ENCODE data around the gene KIZ. TPM values are rescaled to one million over a fixed set of nuclear protein-coding genes. Genes with fewer than 3 reads are reported as not detected.
A peak's percentile ranks its signal among the peaks of the same experiment; 100 is the strongest.

KIZ gene
- total RNA-seq, 1 experiment from 2014 or later, result 8.4 TPM

DNA sequence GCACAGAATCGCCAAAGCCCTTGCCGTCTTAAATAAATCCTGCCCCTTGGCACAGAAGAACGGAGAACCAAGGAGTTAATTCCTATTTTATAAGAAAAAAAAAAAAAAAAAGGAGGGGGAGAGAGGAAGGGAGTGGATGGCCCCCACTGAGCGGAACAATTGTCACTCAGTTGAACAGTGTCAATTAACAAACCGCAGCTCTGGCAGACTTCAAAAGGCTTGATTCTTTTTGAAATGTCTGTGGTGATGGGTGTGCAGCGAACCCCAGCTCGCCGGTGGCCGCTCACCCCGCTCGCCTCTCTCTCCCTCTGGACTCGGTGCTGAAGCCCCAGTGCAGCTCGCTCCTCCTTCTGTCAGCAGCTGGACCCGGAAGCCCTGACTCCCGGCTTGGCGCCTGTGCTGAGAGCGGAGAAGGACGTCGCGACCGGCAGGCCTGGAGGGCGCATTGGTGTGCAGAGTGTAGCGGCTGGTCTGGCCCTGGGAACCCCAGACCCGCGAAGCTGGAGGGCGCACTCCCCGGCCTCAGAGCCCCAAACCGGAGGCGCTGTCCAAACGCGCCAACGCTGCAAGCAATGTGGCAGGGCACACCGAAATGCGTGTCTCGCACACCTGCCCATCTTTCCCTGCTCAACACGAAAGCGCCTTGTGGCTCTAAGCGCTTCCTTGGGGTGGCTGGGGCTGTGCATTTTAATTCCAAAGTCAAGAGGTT, 23.1 kb upstream of the KIZ start:
- DNase-seq (ENCODE audit: low read depth), result no peak
- in situ Hi-C loops (cut with HindIII; ENCODE audit: low pct_unique_long_range_greater_than_20kb, low sequenced_read_pairs), result no loop called here

DNA sequence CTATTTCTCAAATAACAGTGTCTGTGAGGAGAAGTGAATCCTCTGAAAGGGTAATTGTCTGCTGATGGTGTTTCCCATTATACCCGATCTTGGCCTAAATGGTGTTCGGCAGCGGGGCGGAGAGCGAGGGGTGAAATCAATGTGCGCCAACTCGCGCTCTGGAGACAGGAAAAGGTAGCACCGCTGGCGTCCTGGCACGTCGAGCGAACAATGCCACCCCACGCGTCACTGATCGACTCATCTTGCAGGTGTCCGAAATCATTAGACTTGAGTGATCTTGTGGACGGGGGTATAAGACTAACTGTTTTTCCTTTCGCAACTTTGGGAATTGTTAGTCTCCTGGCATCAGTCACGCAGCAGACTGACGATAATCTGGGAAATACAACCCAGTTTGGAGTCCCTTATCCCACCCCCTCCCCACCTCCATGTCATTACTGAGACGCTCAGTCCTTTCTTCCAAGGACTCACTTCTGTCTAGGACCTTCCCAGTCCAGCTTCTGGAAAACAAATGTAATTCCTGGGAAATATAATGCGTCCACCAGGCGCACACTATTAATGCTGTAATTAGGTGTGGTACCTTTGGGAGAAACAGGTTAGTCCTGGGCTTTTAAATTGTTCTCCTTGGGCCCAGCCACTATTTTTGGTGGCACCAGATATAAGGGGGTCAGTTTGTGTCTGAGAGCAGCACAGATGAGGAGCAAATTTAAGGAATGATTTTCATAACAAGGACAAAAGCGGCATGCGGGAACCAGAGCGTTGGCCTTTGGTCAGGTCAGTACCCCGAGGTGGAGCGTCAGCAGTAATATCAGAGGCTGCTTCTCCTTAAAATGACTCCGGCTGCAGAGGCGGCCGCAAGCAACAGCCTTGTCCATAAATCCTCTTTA, 22.1 kb upstream of the KIZ start:
- in situ Hi-C loops (cut with HindIII; ENCODE audit: low pct_unique_long_range_greater_than_20kb, low sequenced_read_pairs), result no loop called here
- no peak for DNase-seq (ENCODE audit: low read depth)

DNA sequence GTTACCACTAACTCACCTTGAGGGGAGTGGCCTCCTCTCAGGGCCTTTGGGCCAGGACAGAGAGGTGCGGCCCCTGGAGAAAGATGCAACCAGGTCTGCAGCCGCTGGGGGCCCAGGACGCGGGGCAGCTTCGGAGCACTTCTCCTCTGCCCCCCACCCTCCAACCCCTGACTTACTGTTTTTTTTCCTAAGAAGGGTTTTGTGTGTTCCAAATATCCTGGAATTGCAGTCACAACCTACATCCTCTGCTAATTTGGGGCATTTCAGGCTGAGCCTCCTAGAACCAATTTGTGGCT, 21.5 kb upstream of the KIZ start:
- DNase-seq (ENCODE audit: low read depth), result no peak
- in situ Hi-C loops (cut with HindIII; ENCODE audit: low pct_unique_long_range_greater_than_20kb, low sequenced_read_pairs), result no loop called here

DNA sequence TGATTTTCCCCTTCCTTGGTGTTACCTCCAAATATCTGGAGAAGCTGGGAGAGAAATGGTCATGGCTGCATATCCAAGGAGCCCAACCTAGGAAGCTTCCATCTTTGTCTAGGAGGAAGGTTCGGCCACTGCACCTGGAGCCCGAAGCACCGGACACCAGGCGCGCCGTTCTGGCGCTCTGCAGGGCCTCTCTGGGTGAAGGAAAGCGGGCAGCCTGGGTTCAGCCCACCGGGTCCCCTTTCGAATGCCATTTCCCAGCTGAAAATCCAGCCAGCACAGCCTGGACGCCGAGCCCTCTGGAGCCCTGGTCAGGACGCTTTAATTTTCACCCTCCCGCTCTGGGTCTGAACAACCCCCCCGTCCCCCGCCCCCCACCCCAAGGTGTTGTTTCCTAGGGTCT, 21.0 kb upstream of the KIZ start:
- DNase-seq (ENCODE audit: low read depth), result no peak
- in situ Hi-C loops (cut with HindIII; ENCODE audit: low pct_unique_long_range_greater_than_20kb, low sequenced_read_pairs), result no loop called here

DNA sequence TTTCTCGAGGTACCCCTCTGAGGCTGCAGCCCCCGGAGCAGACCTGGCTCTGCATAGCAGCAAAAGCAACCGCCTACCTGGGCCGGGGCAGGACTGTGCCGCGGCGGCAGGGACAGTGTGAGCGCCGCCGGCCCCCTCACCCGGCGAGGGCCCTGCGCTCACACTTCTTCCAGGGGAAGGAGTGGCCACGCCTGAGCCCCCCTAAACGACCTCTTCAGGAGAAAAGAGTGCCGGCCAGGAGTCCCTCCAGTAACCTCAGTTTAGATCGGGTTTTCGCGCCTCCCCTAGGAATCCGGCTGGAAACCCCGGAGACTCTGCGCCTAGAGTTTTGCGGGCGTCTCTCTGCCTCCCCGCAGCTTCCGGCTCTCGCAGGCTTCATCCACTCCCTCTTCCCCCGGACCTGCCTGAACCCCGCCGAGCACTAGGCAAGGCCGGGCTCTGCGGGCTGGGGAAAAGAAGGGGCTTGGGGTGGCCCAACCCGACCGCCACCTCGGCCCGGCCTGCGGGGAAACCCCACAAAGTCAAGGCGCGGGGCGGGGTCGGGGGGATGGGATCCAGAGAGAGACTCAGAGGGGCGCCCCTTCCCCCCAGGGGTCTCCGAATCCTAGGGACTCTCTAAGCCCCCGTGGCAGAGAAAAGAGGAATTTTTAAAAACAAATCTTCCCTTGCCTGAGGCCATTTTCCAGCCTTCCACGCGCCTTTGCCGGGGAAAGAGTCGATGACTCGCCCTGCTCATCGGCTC, 20.3 kb upstream of the KIZ start:
- in situ Hi-C loops (cut with HindIII; ENCODE audit: low pct_unique_long_range_greater_than_20kb, low sequenced_read_pairs), result no loop called here
- DNase-seq (ENCODE audit: low read depth), result no peak

DNA sequence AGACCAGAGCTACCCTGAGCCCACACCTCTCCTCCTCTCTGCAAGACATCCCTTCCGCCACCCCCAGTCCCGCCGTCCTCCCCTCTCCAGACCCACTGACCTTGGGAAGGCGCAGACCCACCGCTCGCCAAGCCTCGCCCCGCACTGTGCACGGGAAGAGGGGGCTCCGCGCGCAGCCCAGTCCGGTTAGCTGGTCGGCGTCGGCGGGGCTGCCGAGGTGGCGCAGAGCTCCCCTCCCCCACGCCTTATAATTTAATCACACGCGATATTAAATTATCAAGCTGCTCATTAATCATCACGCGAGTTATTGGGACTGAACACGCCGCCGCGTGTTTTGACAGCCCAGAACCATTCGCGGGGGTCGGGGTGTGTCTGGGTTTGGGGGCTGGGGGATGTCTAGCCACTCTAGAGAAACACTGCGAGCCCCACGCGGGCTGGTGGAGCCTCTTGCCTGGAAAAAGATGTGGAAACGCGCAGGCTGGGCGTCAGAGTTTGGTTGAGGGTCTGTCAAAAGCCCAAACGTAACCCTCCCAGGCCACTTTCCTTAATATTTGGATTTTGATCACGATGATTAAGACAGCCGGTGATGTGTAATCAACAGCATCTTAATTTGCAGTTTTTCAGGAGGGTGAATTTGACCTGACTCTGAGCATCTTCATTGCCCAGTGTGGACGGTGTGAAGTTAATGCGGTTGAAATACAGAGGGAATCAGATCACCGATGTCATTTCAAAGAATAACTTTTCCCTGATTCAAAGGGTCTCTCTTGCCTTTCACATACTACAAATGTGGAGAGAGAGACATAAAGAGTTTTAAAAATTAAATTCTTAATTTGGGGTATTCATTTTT, 19.5 kb upstream of the KIZ start, which contains the start of gene LINC00237:
TSS of gene LINC00237 (minus strand) at position 188 of the 847 bp plus-strand sequence.
- in situ Hi-C loops (cut with HindIII; ENCODE audit: low pct_unique_long_range_greater_than_20kb, low sequenced_read_pairs), result no loop called here
- no peak for DNase-seq (ENCODE audit: low read depth)

DNA sequence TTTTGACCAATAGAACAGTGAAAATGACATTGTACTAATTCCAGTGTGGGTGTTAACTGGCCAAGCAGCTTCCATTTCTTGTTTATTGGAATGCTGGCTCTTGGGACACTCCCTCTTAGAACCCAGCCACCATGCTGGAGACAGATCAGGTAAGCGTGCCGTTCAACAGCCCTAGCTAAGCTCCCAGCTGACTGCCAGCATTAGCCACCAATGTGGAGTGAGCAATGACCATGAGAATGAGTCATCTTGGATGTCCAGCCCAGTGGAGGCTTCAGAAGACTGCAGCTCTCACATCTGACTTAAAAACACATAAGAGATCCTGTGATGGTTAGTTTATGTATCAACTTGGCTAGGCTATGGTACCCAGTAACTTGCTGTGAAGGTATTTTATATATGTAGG, 16.7 kb upstream of the KIZ start:
- no peak for DNase-seq (ENCODE audit: low read depth)
- in situ Hi-C loops (cut with HindIII; ENCODE audit: low pct_unique_long_range_greater_than_20kb, low sequenced_read_pairs), result no loop called here

DNA sequence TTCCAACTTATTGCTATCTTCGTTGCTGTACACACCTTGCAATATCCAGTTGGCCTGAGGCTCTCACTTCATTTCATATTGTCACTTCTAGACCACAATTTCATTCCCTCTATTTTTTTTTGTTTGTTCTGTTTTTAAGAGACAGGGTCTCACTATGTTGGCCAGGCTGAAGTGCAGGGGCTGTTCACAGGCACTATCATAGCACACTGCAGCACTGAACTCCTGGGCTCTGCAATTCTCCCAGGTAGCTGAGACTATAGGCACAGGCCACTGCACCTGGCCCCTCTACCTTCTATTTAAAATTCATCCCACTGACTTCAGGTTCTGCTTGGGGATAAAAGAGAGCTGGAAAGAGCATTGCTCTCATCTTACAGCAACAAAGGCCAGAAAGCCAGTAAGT, 15.1 kb upstream of the KIZ start:
- no peak for DNase-seq (ENCODE audit: low read depth)
- in situ Hi-C loops (cut with HindIII; ENCODE audit: low pct_unique_long_range_greater_than_20kb, low sequenced_read_pairs), result no loop called here

DNA sequence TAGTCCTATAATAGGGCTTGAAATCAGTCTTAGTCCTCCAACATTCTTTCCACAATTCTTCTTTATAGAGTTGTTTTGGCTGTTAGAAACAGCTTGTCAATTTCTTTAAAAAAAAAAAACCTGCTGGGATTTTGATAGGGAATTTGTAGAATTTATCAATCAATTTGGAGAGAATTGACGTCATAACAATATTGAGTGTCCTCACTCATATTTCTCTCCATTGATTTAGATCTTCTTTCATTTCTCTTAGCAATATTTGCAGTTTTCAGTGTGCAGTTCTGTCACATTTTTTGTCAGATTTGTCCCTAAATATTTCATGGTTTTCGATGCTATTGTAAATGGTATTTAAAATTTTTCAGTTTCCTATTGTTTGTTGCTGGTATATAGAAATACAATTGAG, 14.5 kb upstream of the KIZ start:
- no peak for DNase-seq (ENCODE audit: low read depth)
- in situ Hi-C loops (cut with HindIII; ENCODE audit: low pct_unique_long_range_greater_than_20kb, low sequenced_read_pairs), result no loop called here

DNA sequence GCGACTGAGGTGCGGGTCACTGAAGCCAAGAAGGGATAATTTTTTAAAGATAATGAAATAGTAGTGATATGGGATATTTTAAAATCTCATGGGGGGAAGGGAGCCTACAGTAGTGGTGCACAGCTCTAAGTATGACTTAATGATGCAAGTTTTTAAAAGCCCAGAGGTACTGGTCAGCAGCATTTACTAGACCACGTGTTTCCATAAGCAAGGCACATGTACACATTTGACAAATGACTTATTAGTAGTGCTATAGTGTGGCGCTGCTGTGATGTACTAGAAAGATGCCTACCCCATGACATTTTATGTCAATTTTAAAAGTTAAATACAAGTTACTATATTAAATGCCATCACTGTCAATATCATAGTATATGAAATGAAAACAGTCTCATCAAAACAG, 12.2 kb upstream of the KIZ start:
- in situ Hi-C loops (cut with HindIII; ENCODE audit: low pct_unique_long_range_greater_than_20kb, low sequenced_read_pairs), result no loop called here
- no peak for DNase-seq (ENCODE audit: low read depth)

DNA sequence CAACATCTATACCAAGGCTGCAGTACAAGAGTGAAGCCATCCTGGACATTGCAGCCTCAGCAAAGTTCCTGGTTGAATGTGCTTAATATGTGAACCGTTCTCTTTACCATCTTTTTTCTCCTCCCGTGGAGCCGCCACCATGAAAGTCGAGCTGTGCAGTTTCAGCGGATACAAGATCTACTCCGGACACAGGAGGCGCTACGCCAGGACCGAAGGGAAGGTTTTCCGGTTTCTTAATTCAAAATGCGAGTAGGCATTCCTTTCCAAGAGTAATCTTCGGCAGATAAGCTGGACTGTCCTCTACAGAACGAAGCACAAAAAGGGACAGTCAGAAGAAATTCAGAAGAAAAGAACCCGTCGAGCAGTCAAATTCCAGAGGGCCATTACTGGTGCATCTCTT, 11.3 kb upstream of the KIZ start:
- no peak for DNase-seq (ENCODE audit: low read depth)
- in situ Hi-C loops (cut with HindIII; ENCODE audit: low pct_unique_long_range_greater_than_20kb, low sequenced_read_pairs), result no loop called here

DNA sequence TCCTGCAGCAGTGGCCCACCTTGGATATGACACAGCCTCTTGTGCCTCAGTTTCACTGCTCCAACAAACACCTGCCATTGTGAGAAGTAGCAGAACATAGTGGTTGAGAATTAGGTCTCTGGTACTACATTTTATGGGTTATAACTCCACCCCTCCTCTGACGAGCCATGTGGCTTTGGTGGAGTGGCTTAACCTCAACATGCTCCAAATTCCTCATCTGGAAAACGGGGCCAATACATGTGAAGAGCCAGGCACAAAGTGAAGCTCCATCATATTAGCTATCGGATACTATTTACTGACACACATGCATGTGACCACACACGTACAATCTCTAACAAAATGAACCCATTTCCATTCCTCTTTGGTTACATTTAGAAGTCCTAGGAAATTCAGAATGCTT, 8.4 kb upstream of the KIZ start:
- in situ Hi-C loops (cut with HindIII; ENCODE audit: low pct_unique_long_range_greater_than_20kb, low sequenced_read_pairs), result no loop called here
- no peak for DNase-seq (ENCODE audit: low read depth)

DNA sequence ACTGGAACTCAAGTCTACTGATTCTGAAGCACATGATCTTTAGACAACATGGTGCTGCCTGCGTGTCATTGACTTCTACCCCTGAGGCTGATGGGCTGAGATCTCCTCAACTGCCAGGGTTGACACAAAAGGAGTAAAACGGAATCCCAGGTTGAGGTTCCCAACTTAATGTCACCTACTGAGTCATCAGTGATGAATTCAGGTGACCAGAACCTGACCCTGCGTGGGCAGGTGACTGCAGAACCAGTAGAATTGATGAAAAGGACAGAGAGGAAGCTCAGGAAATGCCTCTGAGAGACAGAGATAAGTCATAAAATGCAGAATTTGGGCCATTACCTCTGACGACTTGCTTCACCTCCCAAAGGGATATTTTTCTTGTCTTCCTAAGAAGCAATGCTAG, 7.7 kb upstream of the KIZ start:
- in situ Hi-C loops (cut with HindIII; ENCODE audit: low pct_unique_long_range_greater_than_20kb, low sequenced_read_pairs), result no loop called here
- DNase-seq (ENCODE audit: low read depth), result no peak

DNA sequence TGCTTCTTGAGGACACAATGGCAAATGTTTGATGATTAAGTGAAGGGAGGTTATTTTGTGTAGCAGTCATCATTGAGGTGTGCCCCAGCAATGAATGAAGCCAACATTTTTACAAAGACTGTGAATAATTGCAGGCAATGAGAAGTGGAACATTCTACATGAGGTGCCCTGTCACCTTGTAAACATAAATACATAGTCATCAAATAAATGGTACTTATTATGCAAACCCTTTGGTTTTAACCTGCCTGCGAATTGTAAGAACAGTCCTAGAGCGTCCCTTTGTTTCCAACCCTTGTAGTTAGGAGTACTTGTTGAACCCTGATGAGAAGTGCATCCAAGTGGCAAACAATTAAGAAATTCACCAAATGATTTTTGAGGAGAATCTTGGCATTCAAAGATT, 7.1 kb upstream of the KIZ start:
- DNase-seq (ENCODE audit: low read depth), result no peak

DNA sequence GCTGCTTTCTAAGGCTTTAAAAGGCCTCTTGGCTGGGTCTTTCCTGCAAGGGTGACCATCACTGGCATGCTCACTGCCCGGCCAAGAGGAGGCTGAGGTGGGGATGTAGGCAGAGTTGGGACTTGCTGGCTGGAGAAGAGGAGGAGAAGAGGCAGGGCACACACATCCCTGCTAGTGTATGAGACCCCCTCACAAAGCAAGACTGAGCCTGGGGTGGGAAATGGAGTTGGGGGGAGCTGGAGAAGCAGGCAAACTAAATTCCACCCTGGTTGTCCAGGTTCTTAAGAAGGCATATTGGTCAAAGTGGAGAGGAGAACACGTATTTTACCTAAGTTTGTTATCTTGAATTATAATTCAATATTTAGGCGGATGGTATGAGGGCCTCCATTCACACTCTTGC, 1.7 kb upstream of the KIZ start:
- in situ Hi-C loops (cut with HindIII; ENCODE audit: low pct_unique_long_range_greater_than_20kb, low sequenced_read_pairs), result no loop called here
- no peak for DNase-seq (ENCODE audit: low read depth)

More for the DNA sequence above, 7.1 kb upstream of the KIZ start:
- in situ Hi-C loops (cut with HindIII; ENCODE audit: low pct_unique_long_range_greater_than_20kb, low sequenced_read_pairs), result no loop called here

DNA sequence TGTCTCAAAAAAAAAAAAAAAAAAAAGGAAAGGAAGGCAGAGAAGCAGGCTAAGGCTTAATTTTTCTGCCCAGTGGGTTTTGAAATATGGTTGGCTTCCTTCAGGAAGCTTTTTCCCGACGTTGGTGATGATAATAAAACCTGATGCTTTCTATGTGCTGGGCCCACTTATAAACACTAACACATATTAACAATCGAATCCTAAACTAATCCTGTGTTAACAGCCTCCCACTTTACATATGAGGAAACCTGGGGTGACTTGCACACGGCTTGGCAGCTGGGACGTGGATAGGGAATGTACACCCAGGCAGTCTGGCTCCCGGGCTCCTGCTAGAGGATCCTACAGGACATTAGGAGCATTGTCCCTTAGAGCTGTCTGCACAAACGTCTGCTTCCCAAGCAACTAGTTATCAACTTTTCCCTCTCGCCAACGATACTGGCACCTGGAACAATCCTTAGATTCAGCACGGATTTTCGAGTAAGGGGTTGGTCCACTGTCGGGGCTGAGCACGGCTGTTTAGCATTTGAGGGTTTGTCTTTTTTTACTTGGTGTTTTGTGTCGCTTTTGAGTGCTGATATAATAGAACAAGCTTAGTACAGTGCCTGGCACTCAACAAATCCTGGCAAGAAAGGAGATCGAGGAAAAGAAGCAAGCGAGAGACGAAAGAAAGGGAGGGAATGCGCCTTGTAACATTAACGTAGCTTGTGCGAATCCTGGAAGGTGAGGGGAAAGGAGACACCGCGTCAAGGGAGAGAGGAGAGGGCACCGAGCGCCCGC, 622 bp upstream of the KIZ start:
- in situ Hi-C loops (cut with HindIII; ENCODE audit: low pct_unique_long_range_greater_than_20kb, low sequenced_read_pairs), result no loop called here
- DNase-seq (ENCODE audit: low read depth), result no peak

DNA sequence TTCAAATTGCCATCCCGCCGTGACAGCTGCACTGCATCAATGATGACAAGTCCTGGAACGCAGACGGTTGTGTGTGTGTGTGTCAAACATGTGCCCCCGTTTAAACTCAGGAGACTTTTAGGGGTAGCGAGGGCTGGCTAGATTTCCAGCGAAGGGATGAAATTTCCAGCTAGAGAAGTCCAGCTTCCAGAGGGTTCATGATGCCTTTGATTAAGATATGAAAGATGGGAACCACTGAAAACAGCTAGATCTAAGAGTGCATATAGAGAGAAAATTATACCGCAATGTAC, 644 bp downstream of the KIZ start:
- in situ Hi-C loops (cut with HindIII; ENCODE audit: low pct_unique_long_range_greater_than_20kb, low sequenced_read_pairs), result no loop called here

More for the DNA sequence above, 644 bp downstream of the KIZ start:
- DNase-seq (ENCODE audit: low read depth), result peak; percentile 28
